NB4 (cell line): ENCODE results near the gene STPG1.

ENCODE experiments used
- DNase-seq: peaks from one replicate; pipeline ENCODE4 v3.0.0; 2010; ENCODE audit warnings: low read depth
- H3K4me3 ChIP-seq: one replicate; pipeline ENCODE4 v1.5.1; 2011; ENCODE audit warnings: mild to moderate bottlenecking, low read depth, low read length, moderate library complexity
- CTCF ChIP-seq: IDR thresholded peaks from one replicate; pipeline ENCODE4 v1.5.1; 2012; ENCODE audit warnings: low read depth, low read length
- MYC ChIP-seq: IDR thresholded peaks from 2 replicates; pipeline ENCODE4 v1.6.1; 2011; ENCODE audit warnings: low read depth, low read length
- POLR2A ChIP-seq: IDR thresholded peaks from 2 replicates; pipeline ENCODE4 v1.6.1; 2011; ENCODE audit warnings: mild to moderate bottlenecking; ENCODE audit not compliant: insufficient read length; ENCODE audit errors: extremely low read depth
- TF ChIP-seq, protein P1 (sequence below): IDR thresholded peaks from 2 replicates; pipeline ENCODE4 v1.6.1; 2011; ENCODE audit warnings: low read depth, low read length

Gene STPG1

GRCh38 chr1:24349891-24350290, 63.7 kb downstream of the STPG1 start:
- no peak overlapping the region for H3K4me3 ChIP-seq
- no peak for DNase-seq
- TF ChIP-seq, protein P1, sequence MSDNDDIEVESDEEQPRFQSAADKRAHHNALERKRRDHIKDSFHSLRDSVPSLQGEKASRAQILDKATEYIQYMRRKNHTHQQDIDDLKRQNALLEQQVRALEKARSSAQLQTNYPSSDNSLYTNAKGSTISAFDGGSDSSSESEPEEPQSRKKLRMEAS, result no peak
- no peak for TF ChIP-seq POLR2A
- TF ChIP-seq MYC, result no peak
- TF ChIP-seq CTCF, result no peak

DNA sequence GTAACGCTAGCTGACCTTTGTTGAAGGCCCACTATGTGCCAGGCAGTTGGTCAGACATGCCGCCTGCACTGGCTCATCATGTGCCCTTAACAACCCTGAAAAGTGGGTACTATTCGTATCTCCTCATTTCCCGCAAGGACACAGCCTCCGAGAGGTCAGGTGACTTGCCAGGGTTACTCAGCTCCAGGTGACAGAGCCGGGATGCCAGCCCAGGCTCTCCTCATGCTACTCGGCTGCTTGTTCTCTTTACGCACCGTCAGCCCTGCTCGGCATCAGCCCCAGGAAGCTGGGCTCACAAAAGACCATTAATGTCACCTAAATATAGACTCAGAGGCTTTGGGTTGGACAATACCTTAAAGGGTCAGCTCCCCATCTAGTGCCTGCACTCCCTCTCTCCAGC, 65.4 kb downstream of the STPG1 start:
- no peak overlapping the region for H3K4me3 ChIP-seq
- TF ChIP-seq MYC, result no peak
- no peak for TF ChIP-seq POLR2A
- TF ChIP-seq CTCF, result no peak
- TF ChIP-seq, protein P1, result no peak
- DNase-seq, result no peak

DNA sequence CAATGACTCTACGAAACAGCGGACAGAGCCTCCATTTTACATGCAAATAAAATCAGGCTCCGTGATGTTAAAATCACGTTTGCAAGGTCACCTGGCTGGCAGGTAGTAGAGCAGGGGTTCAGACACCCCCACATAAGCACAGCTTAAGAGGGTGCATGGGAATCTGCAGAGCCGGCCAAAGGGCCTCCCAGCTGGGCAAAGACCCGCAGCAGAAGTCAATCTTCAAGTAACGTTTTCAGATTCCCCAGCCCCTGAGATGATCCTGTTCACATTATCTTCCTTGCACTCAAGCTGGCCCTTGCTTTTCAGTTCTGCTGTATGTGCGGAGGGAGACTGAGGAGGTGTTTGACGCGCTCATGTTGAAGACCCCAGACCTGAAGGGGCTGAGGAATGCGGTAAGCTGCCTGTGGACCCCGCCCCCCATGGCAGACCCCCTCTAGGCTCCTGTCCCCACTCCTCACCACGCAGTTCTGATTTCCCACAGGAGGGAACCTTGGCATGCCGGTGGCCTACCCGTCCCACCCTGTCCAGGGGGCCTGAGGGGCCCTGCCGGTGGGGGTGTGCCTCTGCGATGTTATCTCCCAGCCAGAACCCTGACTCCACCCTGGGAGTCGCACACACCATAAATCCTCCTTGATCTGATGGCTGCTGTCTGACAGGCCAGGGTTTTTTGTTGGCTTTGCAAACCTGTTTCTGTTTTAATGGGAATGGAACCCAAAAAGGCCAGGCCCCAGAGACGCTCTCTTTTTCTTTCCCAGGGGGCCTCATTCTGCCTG, 66.2 kb downstream of the STPG1 start:
- no peak for DNase-seq
- TF ChIP-seq, protein P1, result no peak
- TF ChIP-seq CTCF (no peak), POLR2A (no peak), MYC (no peak)
- no peak overlapping the region for H3K4me3 ChIP-seq

- peak; percentile 34 for DNase-seq
- no peak overlapping the region for H3K4me3 ChIP-seq
- no peak for TF ChIP-seq MYC
These were observed 68.2 kb downstream of the STPG1 start for GRCh38 chr1:24345334-24345733.

DNA sequence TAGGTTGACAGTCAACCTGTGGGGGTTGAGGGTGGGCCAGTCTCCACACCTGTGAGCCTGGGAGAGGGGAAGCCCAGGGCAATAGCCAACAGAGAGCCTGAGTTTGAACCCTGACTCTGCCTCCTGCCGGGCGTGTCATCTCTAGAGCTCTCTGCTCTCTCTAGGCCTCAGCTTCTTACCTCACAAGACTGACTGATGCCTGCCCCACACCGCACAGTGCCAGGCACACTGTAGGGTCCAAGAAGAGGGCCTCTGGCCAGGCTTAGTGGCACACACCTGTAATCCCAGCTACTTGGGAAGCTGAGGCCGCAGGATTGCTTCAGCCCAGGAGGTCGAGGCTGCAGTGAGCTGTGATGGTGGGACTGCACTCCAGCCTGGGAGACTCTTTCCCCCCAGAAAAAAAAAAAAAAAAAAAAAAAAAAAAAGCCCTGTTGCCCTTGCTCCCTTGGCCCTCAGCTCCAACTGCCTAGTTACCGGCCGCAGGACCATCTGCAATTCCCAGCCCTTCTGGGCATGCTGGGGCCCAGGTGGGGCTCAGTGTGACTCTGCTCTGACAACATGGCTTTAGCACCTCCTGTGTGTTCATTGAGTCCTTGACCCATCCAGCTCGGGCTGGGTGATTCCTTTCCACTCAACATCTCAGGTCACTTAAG, 69.4 kb downstream of the STPG1 start:
- peak; percentile 20 for DNase-seq
- TF ChIP-seq MYC, result no peak
- TF ChIP-seq POLR2A, result no peak
- TF ChIP-seq, protein P1, result no peak
- TF ChIP-seq CTCF, result no peak
- no peak overlapping the region for H3K4me3 ChIP-seq

GRCh38 chr1:24343412-24344089, 70.0 kb downstream of the STPG1 start:
- TF ChIP-seq POLR2A, result no peak
- TF ChIP-seq, protein P1, result no peak
- no peak for TF ChIP-seq MYC
- TF ChIP-seq CTCF, result no peak
- H3K4me3 ChIP-seq, result no peak overlapping the region
- no peak for DNase-seq
